Breast epithelium (tissue), 3 donors: Measurements from ENCODE around the gene EXOC3L4.
"Not testable (repeated sequence)": the region's sequence is repeated elsewhere in the genome, so short reads cannot be mapped to it uniquely, and the experiment has no call there.

Experiments used
- POLR2A ChIP-seq: fragments of 450-650 bp; IDR thresholded peaks from one replicate; pipeline ENCODE4 v1.6.1; 2016; ENCODE audit warnings: antibody characterized with exemption, mild to moderate bottlenecking, moderate library complexity
- POLR2AphosphoS5 ChIP-seq, 3 donors: sonication (generic); formaldehyde crosslinking; IDR thresholded peaks; one replicate each; pipeline ENCODE4 v1.6.1; 2017; ENCODE audit warnings: antibody characterized with exemption in 3 of 3
- TF ChIP-seq, protein P1 (sequence below), 3 donors: fragments of 450-650 bp; IDR thresholded peaks; one replicate each; pipeline ENCODE4 v1.5.1; 2016 to 2017; ENCODE audit warnings: antibody characterized with exemption in 3 of 3, mild to moderate bottlenecking in 3 of 3, moderate library complexity in 3 of 3

DNA sequence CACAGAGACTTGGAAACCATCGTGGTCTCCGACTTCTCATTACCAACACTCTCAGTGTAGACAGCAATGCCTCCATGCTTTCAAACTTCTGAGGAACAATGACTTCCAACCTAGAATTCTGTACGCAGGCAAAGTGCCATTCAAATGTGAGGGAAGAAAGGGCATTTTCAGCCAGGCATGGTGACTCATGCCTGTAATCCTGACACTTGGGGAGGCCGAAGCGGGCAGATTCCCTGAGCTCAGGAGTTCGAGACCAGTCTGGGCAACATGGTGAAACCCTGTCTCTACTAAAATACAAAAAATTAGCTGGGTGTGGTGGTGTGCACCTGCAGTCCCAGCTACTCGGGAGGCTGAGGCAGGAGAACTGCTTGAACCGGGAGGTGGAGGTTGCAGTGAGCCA, 47.1 kb upstream of the EXOC3L4 start:
- TF ChIP-seq, protein P1, sequence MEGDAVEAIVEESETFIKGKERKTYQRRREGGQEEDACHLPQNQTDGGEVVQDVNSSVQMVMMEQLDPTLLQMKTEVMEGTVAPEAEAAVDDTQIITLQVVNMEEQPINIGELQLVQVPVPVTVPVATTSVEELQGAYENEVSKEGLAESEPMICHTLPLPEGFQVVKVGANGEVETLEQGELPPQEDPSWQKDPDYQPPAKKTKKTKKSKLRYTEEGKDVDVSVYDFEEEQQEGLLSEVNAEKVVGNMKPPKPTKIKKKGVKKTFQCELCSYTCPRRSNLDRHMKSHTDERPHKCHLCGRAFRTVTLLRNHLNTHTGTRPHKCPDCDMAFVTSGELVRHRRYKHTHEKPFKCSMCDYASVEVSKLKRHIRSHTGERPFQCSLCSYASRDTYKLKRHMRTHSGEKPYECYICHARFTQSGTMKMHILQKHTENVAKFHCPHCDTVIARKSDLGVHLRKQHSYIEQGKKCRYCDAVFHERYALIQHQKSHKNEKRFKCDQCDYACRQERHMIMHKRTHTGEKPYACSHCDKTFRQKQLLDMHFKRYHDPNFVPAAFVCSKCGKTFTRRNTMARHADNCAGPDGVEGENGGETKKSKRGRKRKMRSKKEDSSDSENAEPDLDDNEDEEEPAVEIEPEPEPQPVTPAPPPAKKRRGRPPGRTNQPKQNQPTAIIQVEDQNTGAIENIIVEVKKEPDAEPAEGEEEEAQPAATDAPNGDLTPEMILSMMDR (IDR thresholded peaks at IDR 0.05) = not testable (repeated sequence)
- not testable (repeated sequence) for TF ChIP-seq POLR2A; POLR2AphosphoS5 (IDR thresholded peaks at IDR 0.05)
